ENCODE results near the gene OR2S2.
A peak's percentile ranks its signal among the peaks of the same experiment; 100 is the strongest.

OR2S2 gene

GRCh38 chr9:35909274-35909673 is 48.7 kb downstream of the OR2S2 start, which contains the start of gene SPAAR:
TSS of gene SPAAR (plus strand) at chr9:35909490. CDS start at chr9:35910464, 974 bp downstream.
- no peak for DNase-seq (ENCODE audit: low spot score)

DNA sequence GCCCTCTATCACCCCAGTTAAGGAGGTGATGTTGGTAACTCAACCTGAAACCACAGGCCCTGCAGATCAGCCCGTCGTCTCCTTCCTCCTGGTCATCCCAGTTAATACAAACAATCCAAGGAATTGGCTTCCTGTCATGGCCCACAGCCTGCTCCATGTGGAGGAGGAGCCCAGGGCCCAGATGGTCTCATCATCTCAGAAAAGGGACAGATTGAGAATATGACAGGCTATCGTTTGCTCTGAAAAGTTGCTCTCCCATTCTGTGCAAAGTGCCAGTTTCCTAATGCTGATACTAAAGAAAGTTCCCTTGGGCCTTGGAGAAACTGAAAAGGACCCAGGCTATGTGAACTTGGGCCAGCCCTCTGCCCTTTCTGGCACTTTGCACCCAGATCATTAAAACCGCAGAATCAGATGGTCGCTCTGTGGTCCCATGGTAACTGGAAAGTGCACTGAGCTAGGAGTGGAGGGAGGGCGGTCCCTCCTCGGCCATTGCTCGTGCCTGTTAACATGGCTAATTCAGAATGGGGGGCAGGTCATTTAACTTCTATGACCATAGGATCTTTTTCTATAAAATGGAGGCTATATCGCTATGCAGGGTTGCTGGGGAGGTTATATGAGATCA is 49.3 kb downstream of the OR2S2 start:
- DNase-seq (ENCODE audit: low spot score) = no peak

DNA sequence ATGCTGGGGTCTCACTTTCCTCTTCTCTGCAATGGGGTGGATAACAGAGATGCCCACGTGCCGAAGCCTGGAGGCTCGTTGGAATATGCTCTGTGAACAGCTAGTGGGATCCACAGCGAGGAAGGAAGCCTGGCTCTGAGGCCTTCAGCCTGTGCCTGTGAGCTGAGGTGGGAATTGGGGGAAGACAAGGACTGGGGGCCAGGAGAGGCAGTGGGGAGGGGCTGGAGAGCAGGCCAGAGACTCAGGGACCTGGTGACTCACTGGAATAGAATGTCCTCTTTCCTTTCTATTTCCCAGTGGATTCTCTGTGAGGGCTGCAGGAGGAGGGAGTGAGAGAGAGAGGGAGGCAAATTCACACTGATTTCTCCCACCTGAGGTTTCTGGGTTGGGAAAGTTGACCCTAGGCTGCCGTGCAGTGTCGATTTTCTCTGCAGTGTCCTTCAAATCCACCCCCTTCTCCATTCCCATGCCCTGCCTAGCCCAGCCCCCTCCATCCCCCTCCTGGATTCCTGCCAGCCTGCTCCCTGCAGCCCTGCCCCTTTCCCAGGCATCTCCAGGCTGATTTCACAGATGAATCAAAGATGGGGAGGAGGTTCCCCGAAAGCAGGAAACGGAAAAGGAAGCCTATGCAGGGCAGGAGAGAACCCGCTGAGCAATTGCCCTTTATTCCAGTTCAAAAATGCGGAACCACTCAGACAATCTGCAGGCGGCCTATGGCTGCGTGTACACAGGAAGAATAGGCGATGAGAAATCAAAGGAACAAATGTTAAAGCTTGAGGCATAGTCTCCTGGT is 50.0 kb downstream of the OR2S2 start:
- DNase-seq (ENCODE audit: low spot score) = peak; percentile 62
